NCI-H2196 (cell line): ENCODE measurements around the gene IFT81.
"Not testable (repeated sequence)": the region's sequence is repeated elsewhere in the genome, so short reads cannot be mapped to it uniquely, and the experiment has no call there.

Experiments used
- DNase-seq: peaks from one replicate; lab custom pipeline; 2025; ENCODE audit not compliant: unreplicated experiment; lab: John Stamatoyannopoulos, UW

Gene IFT81, protein sequence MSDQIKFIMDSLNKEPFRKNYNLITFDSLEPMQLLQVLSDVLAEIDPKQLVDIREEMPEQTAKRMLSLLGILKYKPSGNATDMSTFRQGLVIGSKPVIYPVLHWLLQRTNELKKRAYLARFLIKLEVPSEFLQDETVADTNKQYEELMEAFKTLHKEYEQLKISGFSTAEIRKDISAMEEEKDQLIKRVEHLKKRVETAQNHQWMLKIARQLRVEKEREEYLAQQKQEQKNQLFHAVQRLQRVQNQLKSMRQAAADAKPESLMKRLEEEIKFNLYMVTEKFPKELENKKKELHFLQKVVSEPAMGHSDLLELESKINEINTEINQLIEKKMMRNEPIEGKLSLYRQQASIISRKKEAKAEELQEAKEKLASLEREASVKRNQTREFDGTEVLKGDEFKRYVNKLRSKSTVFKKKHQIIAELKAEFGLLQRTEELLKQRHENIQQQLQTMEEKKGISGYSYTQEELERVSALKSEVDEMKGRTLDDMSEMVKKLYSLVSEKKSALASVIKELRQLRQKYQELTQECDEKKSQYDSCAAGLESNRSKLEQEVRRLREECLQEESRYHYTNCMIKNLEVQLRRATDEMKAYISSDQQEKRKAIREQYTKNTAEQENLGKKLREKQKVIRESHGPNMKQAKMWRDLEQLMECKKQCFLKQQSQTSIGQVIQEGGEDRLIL

DNA sequence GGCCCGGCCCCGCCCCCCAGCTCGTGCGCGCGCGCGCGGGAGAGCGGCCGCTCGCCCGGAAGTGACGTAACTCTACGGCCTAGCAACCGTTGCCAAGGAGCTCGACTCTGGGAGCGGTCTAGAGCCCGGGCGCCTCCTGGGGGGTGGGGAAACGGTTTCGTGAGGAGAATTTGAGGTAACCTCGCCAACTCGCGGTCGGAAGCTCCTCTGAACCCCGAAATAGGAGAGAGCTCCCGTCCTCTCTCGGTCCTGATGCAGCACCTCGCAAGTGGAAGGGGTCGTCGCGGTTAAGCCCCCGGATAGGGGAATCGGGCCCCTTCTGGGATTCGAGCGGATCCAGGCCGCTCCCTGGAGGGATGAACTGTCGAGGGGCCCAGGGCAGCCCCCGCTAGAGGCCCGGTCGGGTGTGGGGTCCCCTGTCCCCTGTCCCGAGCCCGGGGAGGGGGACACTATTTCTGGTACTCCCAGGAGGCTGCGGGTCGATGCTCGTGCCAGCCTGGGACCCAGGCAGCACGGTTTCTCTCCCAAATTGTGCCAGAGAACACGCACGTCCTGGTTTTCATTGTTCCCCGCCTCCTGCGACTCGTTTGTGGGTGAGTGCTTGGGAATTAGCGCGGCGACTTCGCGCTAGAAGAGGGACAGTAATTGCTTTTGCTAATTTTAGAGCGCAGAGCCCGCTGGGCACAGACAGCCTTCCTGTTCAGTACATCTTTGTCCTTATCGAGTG is at the start of gene IFT81:
IFT81 (plus strand) TSS at position 89 of the 727 bp plus-strand sequence. CDS start 3,024 bp downstream, outside the sequence.
- DNase-seq = peak; percentile 94

DNA sequence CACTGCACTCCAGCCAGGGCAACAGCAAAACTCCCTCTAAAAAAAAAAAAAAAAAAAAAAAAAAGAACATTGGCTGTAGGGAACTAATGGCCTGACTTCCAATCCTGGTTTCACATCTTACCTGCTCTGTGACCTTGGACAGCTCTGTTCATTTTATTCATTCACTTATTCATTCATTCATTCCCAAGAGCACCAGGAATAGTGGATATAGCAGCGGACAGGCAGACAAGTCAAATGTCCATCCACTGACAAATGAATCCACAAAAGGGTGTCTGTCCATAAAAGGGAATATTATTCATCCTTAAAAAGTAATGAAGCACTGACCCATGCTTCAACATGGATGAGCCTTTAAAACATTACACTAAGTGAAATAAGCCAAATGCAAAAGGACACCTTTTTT is 48.3 kb upstream of the IFT81 start:
- no peak for DNase-seq

GRCh38 chr12:110077800-110078199 is 46.4 kb upstream of the IFT81 start:
- DNase-seq = no peak

GRCh38 chr12:110079477-110080400 is 44.4 kb upstream of the IFT81 start:
- DNase-seq = no peak

DNA sequence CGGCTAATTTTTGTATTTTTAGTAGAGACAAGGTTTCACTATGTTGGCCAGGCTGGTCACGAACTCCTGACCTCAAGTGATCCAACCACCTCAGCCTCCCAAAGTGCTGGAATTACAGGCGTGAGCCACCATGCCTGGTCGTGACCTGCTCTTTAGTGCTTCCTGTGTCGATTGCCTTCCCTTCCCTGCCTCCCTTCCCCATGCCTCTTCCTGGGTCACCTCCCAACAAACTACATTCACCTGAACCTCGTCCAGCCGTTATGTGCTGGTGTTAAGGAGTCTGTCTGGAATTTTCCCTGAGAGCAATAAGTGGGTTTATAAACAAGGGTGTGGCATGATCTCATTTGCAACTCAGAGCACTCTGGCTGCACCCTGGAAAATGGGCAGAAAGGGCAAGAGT is 43.7 kb upstream of the IFT81 start:
- no peak for DNase-seq

- no peak for DNase-seq
Measured at GRCh38 chr12:110084314-110085015, 39.7 kb upstream of the IFT81 start.

GRCh38 chr12:110088216-110088615 is 35.9 kb upstream of the IFT81 start:
- DNase-seq = not testable (repeated sequence)

DNA sequence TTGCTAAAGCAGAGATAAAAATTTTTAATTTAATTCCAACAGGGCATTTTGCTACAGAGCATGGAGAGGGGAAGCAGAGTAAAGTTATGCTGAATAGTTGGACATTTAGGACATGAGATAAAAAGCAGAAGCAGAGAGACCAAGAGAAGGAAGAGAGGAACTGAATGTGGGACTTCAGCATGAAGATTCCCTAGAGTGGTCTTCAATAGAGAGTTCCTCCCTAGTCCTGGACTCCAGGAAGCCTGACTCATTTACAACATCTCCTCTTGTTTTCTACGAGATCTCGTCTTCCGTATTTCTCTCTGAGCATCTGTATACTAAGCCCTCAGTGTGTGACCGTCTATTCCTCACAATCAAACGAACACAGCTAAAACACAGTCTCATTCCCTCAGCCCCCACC is 35.2 kb upstream of the IFT81 start:
- no peak for DNase-seq

- no peak for DNase-seq
Measured at GRCh38 chr12:110090266-110091135, 33.7 kb upstream of the IFT81 start.

GRCh38 chr12:110091136-110091711 is 32.9 kb upstream of the IFT81 start:
- DNase-seq = no peak

GRCh38 chr12:110093631-110094311 is 30.4 kb upstream of the IFT81 start:
- DNase-seq = no peak

- DNase-seq = peak; percentile 73
Measured at GRCh38 chr12:110100315-110100970, 23.7 kb upstream of the IFT81 start.

DNA sequence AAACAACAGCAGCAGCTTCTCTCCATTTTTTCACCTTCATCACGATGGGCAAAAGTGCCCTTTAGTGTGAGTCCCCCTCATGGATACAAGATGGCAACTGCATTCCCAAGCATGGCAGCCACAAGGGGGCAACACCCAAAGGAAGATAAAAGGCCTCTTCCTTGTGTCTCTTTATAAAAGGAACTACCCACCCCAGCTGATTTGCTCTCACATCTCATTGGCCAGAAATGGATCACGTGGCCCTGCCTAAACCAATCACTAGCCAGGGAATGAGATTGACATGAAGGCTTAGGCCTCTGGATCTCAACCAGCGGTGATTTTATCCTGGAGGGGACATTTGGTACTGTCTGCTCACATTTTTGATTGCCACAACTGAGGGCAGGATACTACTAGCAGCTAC is 21.9 kb upstream of the IFT81 start:
- DNase-seq = peak; percentile 57

- no peak for DNase-seq
Measured at GRCh38 chr12:110104188-110105094, 19.7 kb upstream of the IFT81 start.

DNA sequence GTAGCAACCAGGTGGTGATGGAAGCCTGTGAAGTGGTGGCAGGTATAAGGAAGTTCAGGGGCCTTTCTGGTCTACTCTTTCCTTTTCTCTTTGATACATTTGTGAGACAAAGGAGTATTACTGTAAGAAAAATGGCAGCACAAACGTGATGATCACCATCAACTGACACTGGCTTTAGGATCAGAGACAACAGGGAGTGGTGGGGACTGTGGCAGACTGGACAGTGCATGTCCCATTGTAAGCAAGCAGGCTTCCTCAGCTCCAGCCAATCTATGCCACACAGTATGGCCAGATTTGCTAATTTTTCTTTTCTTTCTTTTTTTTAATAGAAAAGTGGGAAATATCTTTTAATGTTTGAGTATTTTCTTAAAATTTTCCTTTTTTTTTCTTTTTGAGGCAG is 19.0 kb upstream of the IFT81 start:
- no peak for DNase-seq

DNA sequence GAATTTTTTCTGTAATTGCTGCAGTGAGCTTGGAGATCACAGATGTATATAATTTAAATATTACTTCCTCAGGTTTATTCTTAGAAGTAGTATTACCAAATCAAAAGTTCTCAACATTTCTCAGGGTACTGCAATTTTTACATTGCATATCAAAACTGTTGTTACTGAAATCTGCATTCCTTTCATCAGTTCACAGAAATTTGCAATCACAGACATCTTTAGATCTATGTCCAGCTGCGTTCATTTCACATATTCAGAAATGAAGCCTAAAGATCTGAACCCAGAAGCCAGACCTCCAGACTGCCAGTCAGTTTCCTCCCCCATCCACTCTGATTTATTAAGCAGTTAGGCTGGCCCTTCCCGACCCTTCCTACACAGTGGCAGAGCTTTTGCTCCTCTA is 18.2 kb upstream of the IFT81 start:
- no peak for DNase-seq
